ENCODE measurements around the gene AJAP1.

AJAP1 gene

DNA sequence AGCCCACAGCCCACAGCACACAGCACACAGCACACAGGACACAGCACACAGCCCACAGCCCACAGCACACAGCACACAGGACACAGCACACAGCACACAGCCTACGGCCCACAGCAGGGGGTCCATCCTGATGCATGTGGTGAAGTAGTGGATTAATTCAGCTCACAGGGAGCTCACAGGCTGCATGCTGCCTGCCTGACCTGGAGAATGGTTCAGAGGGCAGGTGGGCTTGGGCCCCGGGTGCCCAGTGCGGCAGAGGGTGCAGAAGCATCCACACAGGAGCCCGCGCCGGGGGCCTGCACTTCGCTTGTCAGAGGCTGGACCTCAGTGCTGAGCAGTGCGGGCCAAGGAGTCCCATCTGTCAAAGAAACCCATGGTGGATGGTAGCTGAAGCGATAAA lies 21.1 kb upstream of the AJAP1 start:
- no peak for DNase-seq

DNA sequence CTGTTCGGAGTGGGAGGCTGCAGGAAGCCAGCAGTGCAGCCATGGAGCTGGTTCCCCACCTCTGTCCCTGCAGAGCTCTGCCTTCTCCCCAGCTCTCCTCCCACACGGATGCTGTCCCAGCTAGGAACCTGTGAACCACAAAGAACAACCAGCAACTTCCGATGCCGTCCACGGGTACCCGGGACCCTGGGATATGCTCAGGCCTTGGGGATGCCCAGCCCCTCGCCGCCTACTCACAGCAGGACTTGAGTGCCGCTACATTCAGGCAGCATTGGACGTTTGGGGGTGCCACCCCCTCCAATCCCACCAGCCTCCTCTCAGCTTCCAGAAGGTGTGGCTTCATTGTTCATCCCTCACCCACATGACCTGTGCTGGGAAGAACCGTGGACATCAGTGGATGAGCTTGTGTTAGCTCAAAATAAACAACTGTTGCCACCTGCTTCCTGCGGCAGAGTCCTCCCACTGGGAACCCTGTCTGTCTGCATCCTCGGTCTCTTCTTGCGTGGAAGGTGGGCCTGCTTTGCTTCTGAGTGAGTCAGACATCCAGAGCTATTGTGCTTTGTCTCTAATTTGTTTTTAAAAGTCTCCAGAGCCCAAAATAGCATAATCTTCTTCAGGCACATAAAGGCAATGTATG lies 20.1 kb upstream of the AJAP1 start:
- DNase-seq = no peak

DNA sequence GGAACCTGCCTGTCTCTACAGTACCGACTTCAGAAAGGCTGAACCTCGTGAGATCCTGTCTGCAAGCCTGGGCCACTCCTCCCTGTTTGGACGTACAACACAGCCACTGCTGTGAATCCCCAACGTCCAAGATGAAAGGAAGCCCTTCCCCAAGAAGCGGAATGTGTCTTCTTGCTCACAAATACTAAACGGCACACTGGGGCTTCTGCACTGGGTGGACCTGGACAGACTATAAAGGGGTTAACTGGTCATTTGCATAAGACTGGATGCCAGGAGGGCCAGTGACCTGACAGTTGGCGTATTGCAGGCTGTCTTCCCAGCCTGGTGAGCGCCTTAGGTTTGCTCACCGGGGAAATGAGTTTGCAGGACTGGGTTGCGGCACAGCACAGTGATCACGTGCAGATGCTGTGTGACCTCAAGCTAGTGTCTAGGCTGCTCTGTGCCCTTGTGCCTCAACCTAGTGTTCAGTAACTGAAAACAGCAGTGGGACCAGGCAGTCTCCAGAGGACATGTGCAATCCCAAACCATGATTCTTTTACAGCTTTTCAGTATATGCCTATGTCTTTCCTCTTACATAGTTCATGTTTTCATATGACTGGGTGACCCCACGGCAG lies 19.5 kb upstream of the AJAP1 start:
- no peak for DNase-seq

DNA sequence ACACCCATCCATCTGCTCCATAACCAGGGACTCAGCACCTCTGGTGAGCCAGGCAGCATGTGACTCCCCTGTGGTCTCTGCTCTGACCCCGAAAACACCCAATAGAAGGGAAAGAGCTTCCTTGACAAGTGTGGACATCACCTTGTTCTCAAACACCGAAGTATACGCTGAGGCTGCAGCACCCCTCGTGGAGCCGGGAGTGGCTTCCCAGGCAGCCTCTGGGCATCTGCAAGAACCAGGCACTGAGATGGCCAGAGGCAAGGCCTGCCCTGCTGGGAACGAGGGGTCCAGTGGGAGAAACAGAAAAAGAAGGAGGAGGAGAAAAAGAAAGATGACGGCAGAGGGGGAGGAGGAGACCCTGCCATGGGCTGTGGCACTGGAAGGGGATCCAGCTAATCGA lies 18.2 kb upstream of the AJAP1 start:
- no peak for DNase-seq

DNA sequence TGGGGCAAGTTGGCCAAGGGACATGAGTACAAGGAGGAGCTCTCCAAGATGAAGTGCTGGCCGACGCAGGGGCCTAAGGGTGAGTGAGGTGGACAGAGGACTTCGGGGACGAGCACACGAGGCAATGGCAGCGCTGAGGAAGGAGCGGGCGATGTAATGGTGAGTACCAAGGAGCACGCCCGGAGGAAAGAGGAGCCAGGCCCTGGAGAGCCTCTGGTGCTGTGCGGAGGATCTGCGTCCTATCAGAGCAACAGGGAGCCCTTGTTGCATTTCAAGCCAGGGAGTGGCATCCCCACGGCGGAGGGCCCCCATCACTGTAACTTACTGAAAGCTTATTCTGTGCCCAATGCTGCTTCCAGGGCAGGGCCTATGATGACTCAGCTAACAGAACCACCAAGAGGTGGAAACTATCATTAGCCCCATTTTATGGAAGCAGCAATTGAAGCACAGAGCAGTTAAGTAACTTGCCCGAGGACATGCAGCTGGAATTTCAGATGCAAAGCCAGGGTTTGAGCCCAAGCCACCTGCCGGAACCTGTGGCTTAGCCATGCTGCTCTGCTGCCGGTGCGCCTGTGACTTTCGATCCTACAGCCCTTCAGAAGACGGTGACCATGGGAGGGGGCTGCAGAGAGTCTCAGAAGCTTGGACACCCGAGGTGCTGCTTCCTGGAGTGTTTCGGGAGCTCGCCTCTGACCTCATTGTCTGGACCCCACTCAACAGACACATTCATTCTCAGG lies 17.6 kb upstream of the AJAP1 start:
- DNase-seq = no peak

DNA sequence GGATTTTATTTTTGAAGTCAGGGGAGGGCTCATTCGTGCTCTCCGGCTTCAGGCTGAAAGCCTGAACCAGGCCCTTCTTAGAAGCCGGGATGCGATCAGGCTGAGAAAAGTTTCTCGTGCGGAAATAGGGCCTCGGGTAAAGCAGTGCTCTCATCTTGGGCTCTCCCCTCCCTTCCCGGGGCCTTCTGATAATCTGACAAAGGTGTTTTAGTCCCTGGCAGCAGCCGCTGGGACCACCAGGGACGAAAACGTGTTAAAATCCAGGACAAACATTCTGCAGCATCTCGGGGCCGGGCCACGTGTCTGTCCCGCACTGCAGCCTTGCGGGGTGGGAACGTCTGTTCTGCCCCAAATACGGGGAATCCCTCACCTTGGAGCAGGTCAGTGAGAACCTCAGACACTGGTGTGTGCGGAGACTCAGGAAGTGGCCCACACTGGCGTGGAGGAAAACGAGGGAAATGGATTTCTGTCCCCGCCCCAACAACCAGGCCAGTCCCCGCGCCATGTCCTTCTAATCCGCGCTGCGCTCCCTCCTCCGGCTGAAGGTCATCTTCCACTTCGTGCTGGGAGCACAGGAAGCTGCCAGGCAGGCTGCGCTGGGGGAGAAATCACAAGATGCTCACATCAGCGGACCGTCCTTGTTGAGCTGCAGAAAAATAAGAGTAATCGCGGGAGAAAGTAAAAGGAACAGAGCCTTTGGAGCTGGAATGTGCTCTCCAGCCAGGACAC lies 16.6 kb upstream of the AJAP1 start:
- DNase-seq = no peak

DNA sequence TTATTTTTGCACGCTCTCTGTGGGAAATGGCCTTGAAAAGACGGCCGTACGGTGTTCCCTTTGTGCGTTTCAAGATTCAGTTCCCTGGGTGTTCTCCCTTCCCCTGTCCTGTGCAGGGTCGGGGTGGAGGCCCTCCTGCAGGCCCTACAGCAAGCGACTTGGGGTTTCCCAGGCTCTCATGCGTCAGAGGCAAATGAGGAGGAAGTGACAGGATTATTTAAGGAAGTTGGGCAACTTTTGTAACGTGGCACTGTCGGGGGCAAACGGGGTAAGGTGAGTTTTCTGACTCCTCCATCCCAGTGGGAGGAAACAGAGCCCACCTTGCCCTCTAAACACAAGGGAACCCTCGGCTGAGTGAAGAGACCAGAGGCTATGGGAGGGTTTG lies 16.1 kb upstream of the AJAP1 start:
- DNase-seq = no peak

DNA sequence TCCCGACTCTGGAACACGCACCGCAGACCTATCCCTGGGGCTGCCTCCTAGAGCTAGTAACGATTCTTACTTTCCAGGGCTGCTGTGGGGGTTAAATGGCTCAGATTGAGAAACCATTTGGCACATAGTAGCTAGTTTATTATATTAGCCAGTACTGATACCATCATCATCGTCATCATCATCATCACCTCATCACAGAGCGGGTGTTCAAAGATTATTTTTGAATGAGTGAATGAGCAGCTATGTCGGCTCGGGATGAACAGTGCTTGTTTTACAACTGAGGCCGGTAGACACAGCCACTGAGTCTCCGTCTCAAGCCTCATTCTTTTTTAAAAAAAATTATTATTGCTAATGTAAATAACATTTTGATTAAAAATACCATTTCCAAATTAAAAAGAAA lies 13.5 kb upstream of the AJAP1 start:
- DNase-seq = no peak

DNA sequence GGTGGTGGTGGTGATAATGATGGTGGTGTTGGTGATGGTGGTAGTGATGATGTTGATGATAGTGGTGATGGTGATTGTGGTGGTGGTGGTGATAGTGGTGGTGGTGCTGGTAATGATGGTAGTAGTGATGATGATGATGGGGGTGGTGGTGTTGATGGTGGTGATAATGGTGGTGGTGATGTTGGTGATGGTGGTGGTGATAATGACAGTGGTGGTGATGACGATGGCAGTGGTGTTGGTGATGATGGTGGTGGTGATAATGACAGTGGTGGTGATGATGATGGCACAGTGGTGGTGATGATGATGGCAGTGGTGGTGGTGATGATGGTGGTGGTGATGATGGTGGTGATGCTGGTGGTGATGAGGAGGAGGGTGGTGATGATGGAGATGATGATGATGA lies 7.0 kb upstream of the AJAP1 start:
- DNase-seq = no peak

DNA sequence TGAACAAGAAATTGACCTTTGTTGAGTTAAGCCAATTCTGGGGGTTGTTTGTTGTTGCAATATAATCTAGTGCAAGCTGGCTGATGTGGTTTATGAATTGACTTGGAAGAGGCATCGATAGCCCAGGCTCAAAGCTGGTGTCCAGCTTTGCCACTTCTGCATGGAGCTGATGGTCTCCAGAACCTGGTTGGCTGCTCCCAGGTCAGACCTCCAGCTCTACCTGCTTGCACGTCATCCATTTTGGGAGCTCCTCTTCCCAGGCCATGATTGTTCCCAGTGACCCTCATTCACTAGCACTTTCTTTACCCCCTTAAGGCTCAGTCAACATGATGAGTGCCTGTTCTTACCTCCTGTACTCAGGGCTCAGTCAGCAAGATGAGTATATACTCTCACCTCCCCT lies 5.8 kb upstream of the AJAP1 start:
- DNase-seq = no peak

DNA sequence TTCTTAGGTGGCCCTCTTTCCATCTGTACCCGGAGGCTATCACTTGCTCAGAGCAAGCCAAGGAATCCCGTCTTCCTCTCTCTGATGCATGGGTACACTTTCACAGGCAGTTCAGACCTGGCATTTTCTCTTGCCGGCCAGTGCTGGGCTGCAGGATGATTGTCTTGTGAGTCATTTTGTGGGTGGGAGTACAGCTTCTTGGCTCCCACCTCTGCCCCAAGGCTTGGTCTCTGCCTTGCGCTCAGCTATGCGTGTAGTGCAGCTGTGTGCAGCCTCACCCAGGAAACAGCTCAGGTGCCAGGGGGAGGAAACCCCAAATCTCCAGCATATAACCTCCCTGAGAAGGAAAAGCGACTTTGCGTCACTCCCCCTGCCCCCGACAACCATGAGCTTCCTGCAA lies 3.9 kb upstream of the AJAP1 start:
- no peak for DNase-seq

DNA sequence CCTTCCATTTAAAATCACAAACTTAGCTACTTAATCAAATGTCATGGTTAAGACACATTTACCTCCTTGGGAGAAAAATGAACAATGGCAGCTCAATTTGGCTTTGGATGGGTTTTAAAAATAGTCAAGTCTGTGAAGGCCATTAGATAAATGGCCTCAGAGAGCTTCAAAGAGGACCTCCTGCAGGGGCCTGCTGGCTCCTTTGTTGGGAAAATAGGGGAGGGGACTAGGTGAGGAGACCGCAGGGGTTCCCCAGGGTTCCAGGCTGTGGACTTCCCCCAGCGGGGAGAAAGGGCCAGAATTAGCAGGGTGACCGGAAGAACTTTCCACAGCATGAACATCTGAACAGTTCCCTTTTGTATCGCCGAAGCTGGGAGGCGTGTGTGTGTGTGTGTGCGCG lies 3.4 kb upstream of the AJAP1 start:
- DNase-seq = no peak

DNA sequence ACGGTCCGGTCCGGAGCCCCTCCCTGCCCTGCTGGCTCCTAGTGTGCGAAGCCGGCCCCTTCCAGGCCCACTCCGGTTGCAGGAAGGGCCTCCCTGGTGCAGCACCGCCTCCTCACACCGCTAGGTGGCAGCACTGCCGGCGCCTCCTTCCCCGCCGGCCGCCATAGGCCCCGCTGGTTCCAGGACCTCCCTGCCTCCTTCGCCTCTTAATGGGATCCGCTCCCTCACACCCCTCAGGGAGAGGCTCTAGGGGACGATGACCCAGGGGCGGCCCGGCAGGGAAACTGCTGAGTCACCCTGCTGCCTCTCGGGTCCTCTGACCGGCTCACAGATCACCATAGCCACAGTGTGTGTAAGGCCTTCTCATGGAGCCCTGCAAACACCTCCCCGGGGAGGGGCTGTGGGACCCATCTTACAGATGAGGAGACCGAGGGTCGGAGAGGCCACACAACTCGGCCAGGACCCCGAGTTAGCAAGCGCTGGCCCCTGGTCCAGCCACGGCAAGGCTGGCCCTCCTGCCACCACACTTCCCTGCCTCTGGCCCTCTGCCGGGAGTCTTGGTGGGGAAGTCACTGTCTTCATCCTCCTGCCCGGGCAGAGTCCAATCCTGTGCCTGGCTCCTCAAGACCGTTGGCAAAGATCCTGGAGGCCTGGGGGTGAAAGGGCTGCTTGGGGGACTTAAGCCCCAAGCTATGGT lies 1.6 kb upstream of the AJAP1 start:
- DNase-seq = peak; percentile 73 to 78

DNA sequence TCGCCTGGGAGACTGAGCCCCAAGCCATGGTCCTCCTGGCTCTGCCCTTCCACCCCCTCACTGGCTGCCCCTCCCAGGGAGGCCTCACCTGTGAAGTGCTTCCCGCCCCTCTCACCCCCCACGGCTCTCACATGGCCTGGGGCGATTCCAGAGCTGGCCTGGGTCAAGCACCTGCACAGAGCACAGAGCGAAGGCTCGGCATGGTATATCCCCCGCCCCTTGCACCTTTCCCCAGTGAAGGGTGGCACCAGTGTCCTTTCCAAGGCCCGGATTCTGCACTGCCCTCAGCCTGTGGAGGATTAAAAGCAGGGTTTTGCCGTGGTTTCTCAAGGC lies 1.1 kb upstream of the AJAP1 start:
- DNase-seq = no peak

DNA sequence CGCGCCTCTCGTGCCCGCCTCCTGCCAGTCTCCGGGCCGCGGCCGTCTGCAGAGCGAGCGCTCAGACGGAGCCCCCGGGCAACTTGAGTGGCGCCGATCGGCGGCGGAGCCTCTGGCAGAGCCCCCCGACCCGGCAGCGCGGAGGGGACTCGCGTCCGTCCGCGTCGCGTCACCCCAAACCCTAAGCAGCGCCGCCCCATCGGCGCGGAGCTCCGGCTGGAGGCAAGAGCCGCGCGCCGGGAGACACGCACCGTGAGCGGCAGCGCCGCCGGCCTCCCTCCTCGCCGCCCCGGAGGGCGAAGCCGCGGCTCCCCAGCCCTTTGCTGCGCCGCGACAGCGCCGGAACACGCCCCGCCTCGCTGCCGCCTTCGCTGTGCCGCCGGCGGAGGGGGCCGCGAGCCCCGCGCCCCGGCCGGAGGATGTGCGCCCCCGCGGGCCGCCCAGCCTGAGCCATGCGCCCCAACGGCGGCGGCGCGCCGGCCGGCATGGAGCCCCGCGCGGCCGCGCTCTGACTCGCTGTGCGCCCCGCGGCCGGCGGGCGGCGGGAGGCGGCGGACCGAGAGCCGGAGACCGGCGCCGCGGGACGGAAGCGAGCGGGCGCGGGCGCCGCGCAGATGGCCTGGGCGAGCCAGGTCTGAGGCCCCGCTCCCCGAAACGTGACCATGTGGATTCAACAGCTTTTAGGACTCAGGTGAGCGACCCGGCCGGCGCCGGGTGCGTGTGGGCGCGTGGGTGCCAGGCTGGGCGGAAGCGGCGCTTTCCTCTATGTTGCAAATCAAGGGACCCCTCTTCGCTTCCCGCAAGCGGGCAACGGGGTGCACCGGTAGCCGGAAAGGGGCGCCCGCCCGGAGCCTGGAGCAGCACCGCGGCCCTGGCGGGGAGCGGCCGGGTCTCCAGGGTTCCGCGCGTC lies 610 bp downstream of the AJAP1 start:
- DNase-seq = peak; percentile 22 to 26

DNA sequence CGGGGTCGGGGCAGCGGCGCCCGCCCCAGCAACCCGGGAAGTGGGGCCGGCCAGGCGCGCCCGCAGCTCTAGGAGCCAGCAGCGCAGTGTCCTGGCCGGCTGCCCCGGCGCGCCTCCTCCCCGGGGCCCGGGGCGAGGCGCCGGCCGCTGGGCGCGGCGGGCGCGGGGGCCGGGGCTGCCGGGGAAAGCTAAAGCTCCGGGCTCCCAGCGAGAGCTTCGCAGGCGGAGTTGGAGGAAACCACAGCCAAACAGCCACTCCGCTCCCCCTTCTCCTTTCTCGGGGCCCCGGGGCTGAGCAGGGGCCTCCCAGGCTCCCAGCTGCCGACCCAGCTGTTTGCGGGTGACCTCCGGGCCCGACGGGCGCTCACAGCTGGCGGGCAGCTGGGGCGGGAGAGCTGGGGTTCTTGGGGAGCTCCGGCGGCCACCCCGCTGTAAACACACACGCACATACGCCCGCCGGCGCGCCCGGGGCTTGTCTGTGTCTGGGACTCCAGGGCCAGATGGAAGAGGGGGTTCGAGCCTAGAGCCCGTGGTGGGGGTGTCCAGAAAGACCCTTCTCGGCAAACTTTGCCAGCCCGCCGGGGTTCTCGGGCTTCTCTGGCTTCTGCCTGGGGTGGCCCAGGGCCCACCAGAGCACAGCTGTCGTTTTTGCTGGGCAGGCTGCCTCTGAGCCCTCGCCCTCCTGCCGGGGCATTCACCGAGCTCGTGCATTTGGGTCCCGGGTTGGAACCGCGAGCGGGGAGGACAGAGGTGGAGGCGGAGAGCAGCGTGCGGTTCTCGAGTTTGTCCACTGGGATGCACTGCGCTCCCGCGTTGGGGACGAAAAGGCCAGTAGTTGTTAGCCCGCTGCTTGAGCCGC lies 1.5 kb downstream of the AJAP1 start:
- peak; percentile 27 to 39 for DNase-seq

DNA sequence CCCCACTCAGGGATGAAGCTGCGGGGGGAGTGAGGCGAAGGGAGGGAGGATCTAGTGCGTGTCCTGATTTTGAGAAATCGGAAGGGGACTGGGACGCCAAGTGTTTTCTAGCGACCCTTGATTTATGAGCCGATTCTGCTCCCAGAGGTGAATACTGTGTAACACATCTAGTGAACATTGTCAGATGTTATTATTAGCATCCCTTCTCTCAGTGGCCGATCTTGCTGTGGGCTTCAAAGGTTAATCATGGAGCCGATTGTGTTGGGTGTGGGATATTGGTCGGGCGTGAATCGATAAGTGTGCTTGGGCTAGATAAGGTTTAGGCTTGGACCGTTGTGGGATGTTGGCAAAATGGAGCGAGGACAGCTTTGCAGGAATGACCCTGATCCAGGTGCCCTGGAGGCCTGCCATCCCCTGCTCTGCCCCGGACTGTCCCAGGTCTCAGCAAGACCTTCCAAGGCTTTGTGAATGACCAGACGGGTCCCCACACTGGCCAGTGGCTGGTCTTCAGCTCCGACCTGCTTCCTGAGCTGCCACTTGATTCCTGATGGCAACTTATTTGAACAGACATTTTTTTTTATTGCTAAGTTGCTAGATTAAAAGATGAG lies 2.2 kb downstream of the AJAP1 start:
- no peak for DNase-seq

DNA sequence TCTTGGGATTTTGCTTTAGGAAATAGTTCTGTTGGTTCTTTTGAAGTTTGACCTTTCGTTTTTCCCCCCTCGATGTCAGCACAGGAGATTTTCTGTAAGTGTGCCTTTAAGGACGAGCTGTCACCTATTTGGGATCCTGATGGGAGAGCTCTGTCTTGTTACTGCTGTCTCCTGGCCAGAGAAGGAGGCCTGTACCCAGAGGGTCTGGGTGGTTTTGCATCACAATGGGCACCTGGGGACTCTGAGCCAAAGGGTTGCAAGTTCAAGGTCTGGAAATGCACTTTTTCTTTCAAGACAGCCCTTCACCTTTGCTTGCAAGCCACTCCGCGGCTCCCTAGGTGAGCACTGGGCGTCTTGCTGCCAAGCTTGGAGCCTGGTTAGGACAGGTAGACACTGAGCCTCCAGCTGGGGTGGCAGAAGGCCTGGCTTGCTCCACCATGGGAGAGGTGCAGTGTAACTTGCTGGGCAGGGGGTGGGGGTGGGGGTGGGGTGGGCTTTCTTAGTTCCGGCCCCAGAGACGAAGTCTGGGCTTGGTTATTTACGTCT lies 2.9 kb downstream of the AJAP1 start:
- DNase-seq = no peak

DNA sequence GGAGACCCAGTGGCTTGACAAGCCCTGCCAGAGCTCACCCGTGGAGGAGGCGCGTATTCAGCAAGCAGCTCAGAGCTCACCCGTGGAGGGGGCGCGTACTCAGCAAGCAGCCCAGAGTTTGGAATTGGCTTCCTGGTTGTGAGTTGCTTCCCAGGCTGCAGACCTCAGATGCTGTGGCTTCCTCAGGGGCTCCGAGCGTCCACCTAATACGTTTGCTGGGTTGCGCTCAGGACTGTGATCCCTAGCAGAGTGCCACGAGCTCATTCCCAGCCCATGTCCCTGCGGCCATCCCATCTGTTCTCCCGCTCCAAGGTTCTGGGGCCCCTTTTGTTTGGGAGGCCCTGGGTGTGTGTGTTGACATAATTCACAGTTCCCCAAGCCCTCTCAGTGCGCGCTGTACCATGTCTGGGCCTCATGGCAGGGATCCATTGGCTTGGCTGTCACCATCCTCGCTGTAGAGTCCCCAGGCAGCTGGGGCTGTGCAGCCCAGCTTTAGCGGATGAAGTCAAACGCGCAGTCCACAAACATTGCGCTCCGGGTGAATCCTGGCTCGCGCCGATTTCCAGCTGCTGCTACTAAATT lies 3.6 kb downstream of the AJAP1 start:
- no peak for DNase-seq
